SK-N-SH (cell line): ENCODE results near the gene KCNJ12.
"Not testable (repeated sequence)": the region's sequence is repeated elsewhere in the genome, so short reads cannot be mapped to it uniquely, and the experiment has no call there.

ENCODE experiments used
- ELF1 ChIP-seq: IDR thresholded peaks from 2 replicates; pipeline ENCODE4 v1.4.0; 2012
- RXRA ChIP-seq: IDR thresholded peaks from 2 replicates; pipeline ENCODE4 v1.4.0; 2012; ENCODE audit warnings: low read depth, mild to moderate bottlenecking, borderline replicate concordance
- TF ChIP-seq, protein P1 (sequence below): fragments of 200-600 bp; sonication (generic); IDR thresholded peaks from 2 replicates; pipeline ENCODE4 v1.6.1; 2017; ENCODE audit warnings: antibody characterized with exemption, mild to moderate bottlenecking, moderate library complexity
- TF ChIP-seq, protein P2 (sequence below): IDR thresholded peaks from 2 replicates; pipeline ENCODE4 v1.4.0; 2012; ENCODE audit warnings: low read depth, borderline replicate concordance

DNA sequence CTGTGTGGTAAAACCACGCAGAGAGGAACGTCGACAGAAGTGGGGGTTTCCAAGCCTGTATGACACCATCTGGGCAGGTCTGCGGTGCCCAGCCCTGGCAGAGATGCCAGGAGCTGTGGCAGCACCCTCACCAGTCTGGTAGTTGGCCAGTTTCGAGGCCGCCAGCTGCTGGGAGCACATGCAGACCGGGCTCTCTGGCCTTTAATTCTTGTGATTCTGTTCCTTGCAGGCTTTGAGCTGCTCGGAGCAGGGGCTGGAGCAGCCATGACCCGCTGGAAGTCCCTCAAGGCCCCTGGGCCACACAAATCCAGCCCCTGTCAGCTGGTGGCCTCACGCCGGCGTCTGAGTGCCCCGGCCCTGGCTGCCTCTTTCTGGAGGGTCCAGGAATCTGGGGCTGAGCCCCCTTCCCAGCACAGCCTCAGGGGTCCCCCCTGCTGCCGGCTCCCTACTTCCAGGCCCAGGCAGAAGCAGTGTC is 36.1 kb downstream of the KCNJ12 start:
- TF ChIP-seq, protein P1, sequence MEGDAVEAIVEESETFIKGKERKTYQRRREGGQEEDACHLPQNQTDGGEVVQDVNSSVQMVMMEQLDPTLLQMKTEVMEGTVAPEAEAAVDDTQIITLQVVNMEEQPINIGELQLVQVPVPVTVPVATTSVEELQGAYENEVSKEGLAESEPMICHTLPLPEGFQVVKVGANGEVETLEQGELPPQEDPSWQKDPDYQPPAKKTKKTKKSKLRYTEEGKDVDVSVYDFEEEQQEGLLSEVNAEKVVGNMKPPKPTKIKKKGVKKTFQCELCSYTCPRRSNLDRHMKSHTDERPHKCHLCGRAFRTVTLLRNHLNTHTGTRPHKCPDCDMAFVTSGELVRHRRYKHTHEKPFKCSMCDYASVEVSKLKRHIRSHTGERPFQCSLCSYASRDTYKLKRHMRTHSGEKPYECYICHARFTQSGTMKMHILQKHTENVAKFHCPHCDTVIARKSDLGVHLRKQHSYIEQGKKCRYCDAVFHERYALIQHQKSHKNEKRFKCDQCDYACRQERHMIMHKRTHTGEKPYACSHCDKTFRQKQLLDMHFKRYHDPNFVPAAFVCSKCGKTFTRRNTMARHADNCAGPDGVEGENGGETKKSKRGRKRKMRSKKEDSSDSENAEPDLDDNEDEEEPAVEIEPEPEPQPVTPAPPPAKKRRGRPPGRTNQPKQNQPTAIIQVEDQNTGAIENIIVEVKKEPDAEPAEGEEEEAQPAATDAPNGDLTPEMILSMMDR = not testable (repeated sequence)
- TF ChIP-seq, protein P2, sequence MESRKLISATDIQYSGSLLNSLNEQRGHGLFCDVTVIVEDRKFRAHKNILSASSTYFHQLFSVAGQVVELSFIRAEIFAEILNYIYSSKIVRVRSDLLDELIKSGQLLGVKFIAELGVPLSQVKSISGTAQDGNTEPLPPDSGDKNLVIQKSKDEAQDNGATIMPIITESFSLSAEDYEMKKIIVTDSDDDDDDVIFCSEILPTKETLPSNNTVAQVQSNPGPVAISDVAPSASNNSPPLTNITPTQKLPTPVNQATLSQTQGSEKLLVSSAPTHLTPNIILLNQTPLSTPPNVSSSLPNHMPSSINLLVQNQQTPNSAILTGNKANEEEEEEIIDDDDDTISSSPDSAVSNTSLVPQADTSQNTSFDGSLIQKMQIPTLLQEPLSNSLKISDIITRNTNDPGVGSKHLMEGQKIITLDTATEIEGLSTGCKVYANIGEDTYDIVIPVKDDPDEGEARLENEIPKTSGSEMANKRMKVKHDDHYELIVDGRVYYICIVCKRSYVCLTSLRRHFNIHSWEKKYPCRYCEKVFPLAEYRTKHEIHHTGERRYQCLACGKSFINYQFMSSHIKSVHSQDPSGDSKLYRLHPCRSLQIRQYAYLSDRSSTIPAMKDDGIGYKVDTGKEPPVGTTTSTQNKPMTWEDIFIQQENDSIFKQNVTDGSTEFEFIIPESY = not testable (repeated sequence)
- not testable (repeated sequence) for TF ChIP-seq ELF1, RXRA
